ENCODE data around the gene RGS6.

RGS6 gene

GRCh38 chr14:72237722-72238666 lies 305.8 kb downstream of the RGS6 start:
- no peak for DNase-seq (ENCODE audit: low read depth in 2 of 2, low spot score in 1 of 2)

- no peak for DNase-seq (ENCODE audit: low read depth in 2 of 2, low spot score in 1 of 2)
Measured at GRCh38 chr14:72243309-72244293, 311.4 kb downstream of the RGS6 start.

GRCh38 chr14:72247896-72248465 lies 315.8 kb downstream of the RGS6 start:
- no peak for DNase-seq (ENCODE audit: low read depth in 2 of 2, low spot score in 1 of 2)

GRCh38 chr14:72253503-72253902 lies 321.3 kb downstream of the RGS6 start:
- DNase-seq (ENCODE audit: low read depth in 2 of 2, low spot score in 1 of 2): no peak

- no peak for DNase-seq (ENCODE audit: low read depth in 2 of 2, low spot score in 1 of 2)
Measured at GRCh38 chr14:72254202-72254936, 322.1 kb downstream of the RGS6 start.

- no peak for DNase-seq (ENCODE audit: low read depth in 2 of 2, low spot score in 1 of 2)
Measured at GRCh38 chr14:72254937-72255472, 322.8 kb downstream of the RGS6 start.

GRCh38 chr14:72256055-72256454 lies 323.8 kb downstream of the RGS6 start:
- no peak for DNase-seq (ENCODE audit: low read depth in 2 of 2, low spot score in 1 of 2)

GRCh38 chr14:72261068-72261467 lies 328.8 kb downstream of the RGS6 start:
- DNase-seq (ENCODE audit: low read depth in 2 of 2, low spot score in 1 of 2): no peak

GRCh38 chr14:72262771-72263170 lies 330.5 kb downstream of the RGS6 start:
- no peak for DNase-seq (ENCODE audit: low read depth in 2 of 2, low spot score in 1 of 2)

GRCh38 chr14:72264716-72265115 lies 332.5 kb downstream of the RGS6 start:
- DNase-seq (ENCODE audit: low read depth in 2 of 2, low spot score in 1 of 2): no peak

GRCh38 chr14:72270147-72270727 lies 338.0 kb downstream of the RGS6 start:
- no peak for DNase-seq (ENCODE audit: low read depth in 2 of 2, low spot score in 1 of 2)

- DNase-seq (ENCODE audit: low read depth in 2 of 2, low spot score in 1 of 2): no peak
Measured at GRCh38 chr14:72270749-72271148, 338.5 kb downstream of the RGS6 start.

- DNase-seq (ENCODE audit: low read depth in 2 of 2, low spot score in 1 of 2): no peak
Measured at GRCh38 chr14:72275242-72275641, 343.0 kb downstream of the RGS6 start.

GRCh38 chr14:72278316-72278715 lies 346.1 kb downstream of the RGS6 start:
- no peak for DNase-seq (ENCODE audit: low read depth in 2 of 2, low spot score in 1 of 2)

GRCh38 chr14:72284176-72284575 lies 351.9 kb downstream of the RGS6 start:
- DNase-seq (ENCODE audit: low read depth in 2 of 2, low spot score in 1 of 2): no peak

GRCh38 chr14:72290241-72290640 lies 358.0 kb downstream of the RGS6 start:
- DNase-seq (ENCODE audit: low read depth in 2 of 2, low spot score in 1 of 2): no peak

- no peak for DNase-seq (ENCODE audit: low read depth in 2 of 2, low spot score in 1 of 2)
Measured at GRCh38 chr14:72291908-72292688, 359.9 kb downstream of the RGS6 start.

GRCh38 chr14:72292689-72293024 lies 360.4 kb downstream of the RGS6 start:
- DNase-seq (ENCODE audit: low read depth in 2 of 2, low spot score in 1 of 2): no peak

- DNase-seq (ENCODE audit: low read depth in 2 of 2, low spot score in 1 of 2): no peak
Measured at GRCh38 chr14:72301352-72301751, 369.1 kb downstream of the RGS6 start.
